ENCODE data around the gene GPR161.
A peak's percentile ranks its signal among the peaks of the same experiment; 100 is the strongest.
"Not testable (repeated sequence)": the region's sequence is repeated elsewhere in the genome, so short reads cannot be mapped to it uniquely, and the experiment has no call there.

The GPR161 gene, protein sequence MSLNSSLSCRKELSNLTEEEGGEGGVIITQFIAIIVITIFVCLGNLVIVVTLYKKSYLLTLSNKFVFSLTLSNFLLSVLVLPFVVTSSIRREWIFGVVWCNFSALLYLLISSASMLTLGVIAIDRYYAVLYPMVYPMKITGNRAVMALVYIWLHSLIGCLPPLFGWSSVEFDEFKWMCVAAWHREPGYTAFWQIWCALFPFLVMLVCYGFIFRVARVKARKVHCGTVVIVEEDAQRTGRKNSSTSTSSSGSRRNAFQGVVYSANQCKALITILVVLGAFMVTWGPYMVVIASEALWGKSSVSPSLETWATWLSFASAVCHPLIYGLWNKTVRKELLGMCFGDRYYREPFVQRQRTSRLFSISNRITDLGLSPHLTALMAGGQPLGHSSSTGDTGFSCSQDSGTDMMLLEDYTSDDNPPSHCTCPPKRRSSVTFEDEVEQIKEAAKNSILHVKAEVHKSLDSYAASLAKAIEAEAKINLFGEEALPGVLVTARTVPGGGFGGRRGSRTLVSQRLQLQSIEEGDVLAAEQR

GRCh38 chr1:168136709-168137514 is at the start of gene GPR161:
TSS of gene GPR161 (minus strand) at chr1:168136930. CDS start at chr1:168104850, 32,080 bp downstream.
- DNase-seq, result no peak

GRCh38 chr1:168181063-168181720 is 44.5 kb upstream of the GPR161 start:
- DNase-seq, result not testable (repeated sequence)

DNA sequence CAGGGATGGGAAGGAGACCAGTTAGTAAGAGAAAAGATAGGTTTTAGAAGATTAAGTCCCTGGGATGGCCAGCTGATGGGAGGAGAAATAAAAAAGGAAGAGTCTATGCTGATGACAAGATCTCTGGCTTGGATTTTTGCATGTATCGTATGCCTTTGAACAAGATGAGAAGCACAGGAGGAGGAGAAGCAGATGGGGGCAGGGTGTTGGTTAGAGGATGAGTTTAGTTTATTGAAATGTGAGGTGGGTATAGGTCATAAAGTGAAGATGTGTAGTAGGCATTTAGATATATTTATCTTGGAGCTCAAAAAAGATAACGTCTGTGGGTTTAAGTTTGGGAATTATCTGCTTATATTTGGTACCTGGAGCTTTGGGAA is 43.4 kb upstream of the GPR161 start:
- DNase-seq, result peak; percentile 5

GRCh38 chr1:168179438-168180147 is 42.9 kb upstream of the GPR161 start:
- no peak for DNase-seq

DNA sequence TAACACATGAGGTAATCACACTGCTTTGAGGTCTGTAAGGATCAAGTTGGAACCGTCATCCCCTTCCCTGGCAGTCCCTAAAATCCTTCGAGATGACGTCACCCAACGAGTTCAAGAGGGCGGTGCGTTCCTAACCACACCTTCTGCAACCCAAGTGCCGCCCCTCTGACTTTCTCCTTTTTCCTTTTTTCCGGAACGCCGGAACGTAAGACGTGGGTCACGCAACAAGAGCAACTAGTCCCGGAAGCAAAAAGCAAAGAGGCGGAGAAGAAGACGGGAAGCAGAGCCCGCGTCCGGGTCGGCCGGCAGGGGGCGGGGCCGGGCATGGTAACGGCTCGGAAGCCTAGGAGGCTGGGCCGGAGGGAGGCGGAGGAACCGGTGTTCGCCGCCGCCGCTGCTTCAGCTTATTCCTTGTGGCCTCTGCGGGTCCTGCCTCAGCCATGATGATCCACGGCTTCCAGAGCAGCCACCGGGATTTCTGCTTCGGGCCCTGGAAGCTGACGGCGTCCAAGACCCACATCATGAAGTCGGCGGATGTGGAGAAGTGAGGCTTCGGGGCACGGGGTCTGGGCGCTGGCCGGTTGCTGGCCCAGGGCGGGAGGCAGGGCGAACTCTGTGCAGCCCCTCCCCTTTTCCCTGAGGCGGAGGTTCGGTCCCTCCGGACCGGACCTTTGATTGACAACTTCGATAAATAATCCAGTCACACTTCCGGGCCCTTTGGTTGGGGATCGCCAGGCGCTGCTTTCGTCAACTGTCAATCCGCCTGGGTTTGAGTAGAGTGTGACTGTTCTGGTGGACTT is 42.1 kb upstream of the GPR161 start, which contains the start of gene TIPRL:
TSS of gene TIPRL (plus strand) at position 325 of the 800 bp plus-strand sequence. CDS start at position 441, 116 bp downstream.
- peak; percentile 98 for DNase-seq

GRCh38 chr1:168178227-168178637 is 41.5 kb upstream of the GPR161 start:
- no peak for DNase-seq

GRCh38 chr1:168172250-168172915 is 35.7 kb upstream of the GPR161 start:
- no peak for DNase-seq

DNA sequence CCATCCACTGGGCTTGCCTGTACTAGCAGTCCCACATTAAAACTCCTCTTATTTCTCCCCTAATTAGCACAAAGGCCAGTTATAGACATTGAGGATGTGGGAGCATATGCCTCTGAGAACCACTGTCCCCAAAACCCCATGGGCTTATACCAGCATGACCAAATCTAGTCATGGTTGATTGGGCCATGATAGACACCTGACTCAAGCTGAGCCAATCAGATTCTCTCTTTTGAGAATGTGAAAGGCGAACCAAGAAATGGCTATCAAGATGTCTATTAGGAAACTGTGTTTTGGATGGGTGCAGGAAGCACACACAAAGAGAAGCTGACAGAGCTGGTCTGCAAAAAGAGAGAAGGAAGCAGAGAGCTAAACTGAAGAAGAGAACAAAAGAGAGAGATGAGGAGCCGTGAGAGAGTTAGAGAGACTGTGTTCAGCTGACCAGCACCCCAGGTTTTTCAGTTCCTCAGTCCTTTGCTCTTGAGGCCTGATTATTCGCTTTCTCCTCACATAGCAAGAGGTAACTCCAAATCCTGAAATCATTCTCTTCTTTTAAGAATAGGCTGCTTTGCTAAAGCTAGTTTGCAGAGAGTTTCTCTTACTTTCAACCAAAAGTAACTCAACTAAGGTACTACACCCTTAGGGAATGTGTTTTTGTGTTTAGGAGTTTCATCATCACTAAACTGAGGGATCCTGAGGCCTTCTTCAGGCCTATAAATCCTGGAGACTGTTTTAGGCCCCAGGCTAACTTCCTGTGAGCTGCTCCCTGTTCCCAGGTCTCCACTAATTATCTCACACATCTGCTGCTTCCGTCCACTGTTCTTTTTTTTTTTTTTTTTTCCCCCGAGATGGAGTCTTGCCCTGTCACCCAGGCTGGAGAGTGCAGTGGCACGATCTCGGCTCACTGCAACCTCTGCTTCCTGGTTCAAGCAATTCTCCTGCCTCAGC is 34.1 kb upstream of the GPR161 start:
- DNase-seq, result no peak

GRCh38 chr1:168167806-168168205 is 31.1 kb upstream of the GPR161 start:
- no peak for DNase-seq

DNA sequence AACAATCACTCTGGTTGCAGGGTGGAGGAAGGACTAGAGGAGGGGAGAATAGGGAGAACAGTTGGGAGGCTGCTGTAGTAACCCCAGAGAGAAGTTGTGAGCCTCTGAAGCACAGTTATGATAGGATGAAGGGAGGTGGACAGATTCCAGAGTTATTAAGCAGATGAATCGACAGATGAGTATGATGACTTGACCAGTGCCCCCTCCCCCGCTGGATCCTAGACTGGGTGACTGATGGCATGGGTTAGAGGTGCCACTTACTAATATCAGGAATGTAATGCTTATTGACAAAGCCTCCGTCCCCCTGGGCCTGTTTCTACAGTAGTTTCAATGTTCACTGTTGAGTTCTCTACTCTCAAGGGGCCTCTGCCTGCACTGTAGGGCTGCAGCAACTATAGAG is 28.0 kb upstream of the GPR161 start:
- DNase-seq, result peak; percentile 6

GRCh38 chr1:168163670-168164069 is 26.9 kb upstream of the GPR161 start:
- no peak for DNase-seq

- no peak for DNase-seq
These were observed 24.7 kb upstream of the GPR161 start for GRCh38 chr1:168161459-168161858.

DNA sequence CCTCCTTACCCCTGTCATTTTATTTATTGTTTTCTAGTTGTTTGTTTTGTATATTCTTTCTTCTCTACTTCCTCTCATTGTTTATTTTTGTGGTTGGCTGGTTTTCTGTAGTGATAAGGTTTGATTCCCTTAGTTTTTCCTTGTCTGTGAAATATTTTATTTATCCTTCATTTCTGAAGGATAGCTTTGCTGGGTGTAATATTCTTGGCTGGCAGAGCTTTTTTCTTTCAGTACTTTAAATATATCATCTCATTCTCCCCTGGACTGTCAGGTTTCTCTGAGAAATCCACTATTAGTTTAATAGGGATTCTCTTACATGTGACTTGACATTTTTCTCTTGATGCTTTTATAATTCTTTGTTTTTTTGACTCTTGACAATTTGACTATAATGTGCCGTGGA is 23.2 kb upstream of the GPR161 start:
- no peak for DNase-seq

GRCh38 chr1:168159251-168159650 is 22.5 kb upstream of the GPR161 start:
- no peak for DNase-seq

- DNase-seq, result no peak
These were observed 20.9 kb upstream of the GPR161 start for GRCh38 chr1:168157638-168158037.

DNA sequence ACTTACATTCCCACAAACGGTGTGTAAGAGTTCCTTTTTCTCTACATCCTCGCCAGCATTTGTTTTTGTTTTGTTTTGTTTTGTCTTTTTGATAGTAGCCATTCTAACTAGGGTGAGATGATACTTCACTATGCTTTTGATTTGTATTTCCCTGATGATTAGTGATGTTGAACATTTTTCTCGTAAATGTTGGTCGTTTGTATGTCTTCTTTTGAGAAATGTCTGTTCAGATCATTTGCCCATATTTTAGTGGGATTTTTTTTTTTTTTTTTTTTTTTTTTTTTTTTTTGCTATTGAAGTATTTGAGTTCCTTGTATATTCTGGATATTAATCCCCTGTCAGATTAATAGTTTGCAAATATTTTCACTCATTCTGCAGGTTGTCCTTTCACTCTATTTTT is 19.2 kb upstream of the GPR161 start:
- DNase-seq, result no peak

DNA sequence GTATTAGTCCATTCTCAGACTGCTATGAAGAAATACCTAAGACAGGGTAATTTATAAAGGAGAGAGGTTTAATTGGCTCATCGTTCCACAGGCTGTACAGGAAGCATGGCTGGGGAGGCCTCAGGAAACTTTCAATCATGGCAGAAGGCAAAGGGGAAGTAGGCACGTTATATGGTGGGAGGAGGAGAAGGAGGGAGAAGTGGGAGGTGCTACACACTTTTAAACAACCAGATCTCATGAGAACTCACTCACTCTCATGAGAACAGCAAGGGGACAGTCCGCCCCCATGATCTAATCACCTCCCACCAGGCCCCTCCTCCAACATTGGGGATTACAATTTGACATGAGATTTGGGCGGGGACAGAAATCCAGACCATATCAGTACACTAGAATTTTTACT is 18.0 kb upstream of the GPR161 start:
- DNase-seq, result not testable (repeated sequence)

- DNase-seq, result no peak
These were observed 15.2 kb upstream of the GPR161 start for GRCh38 chr1:168151935-168152334.

- no peak for DNase-seq
These were observed 13.6 kb upstream of the GPR161 start for GRCh38 chr1:168150283-168150682.

GRCh38 chr1:168148916-168149315 is 12.2 kb upstream of the GPR161 start:
- DNase-seq, result no peak
